Measurements from ENCODE around the gene ASCC1. TPM values are rescaled to one million over a fixed set of nuclear protein-coding genes. Genes with fewer than 3 reads are reported as not detected.
A peak's percentile ranks its signal among the peaks of the same experiment; 100 is the strongest.

ASCC1 gene
- total and polyA plus RNA-seq, 2 of the 4 experiments (the other 2 are of a cell fraction), result 15.9 to 21.0 TPM

DNA sequence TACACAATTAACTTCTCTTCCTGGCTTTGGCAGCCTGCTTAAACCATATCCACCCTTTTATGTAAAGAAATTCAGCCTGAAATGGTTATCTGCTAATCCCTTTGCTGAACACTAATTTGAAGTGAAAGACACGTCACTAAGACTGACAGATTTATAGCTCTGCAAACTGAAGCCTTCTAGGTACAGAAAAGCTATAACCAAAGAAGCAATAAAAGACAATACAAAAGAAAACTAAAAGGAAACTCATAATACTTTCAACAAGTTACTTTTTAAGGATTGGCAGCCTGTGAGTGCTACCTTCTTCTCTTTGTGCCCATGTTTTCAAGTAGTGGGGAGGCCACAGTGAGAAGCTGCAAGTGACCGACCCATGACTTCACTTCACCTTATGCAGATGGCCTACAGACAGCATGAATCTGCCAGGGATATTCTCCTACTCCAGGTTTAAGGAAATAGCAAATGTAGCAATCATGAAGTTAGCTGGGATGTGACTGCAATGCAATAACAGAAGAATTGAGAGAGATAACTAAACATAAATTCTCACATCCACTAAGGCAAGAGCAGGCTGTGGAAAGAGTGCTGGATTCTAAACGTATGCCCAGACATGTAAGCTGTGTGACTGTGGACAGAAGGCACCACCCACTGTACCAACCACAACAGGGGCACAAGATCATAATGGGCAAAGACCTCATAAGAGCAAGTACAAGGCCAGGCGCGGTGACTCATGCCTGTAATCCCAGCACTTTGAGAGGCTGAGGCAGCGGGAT, 117.1 kb downstream of the ASCC1 start:
- no peaks in the 10 kb centered on the region for H3K9me3 ChIP-seq (ENCODE audit: control insufficient read depth, insufficient read depth, low read length)
- peaks cover 11% of the 10 kb centered on the region for H3K4me1 ChIP-seq (ENCODE audit: control insufficient read depth, insufficient read depth, low read length)
- no peak overlapping the region for H3K4ac ChIP-seq (ENCODE audit: low read depth, low read length)
- no peak overlapping the region for H4K5ac ChIP-seq (ENCODE audit: low read depth, low read length)
- peaks cover 10% of the 10 kb centered on the region; the same call in 1 of the 2 replicates for H4K20me1 ChIP-seq (ENCODE audit: insufficient read depth, low read length)
- peak overlapping the region; percentile 27; the same call in 1 of the 2 replicates for H2BK20ac ChIP-seq (ENCODE audit: low read depth, low read length)
- H2AK9ac ChIP-seq (replicated peaks; ENCODE audit: low read depth, low read length, poor library complexity), result no peak overlapping the region
- H3K23ac ChIP-seq (ENCODE audit: low read depth, low read length), result no peak overlapping the region
- ChIA-PET POLR2A (ENCODE audit: unreplicated experiment) (no interaction called here), CTCF (interaction anchor here (1.2 kb wide), 1 partner anchor 50 kb away, joined by 3 read pairs; no protein-coding TSS in a partner anchor)
- H3K18ac ChIP-seq (ENCODE audit: low read depth, low read length), result no peak overlapping the region
- H2AK5ac ChIP-seq (ENCODE audit: low read depth, low read length), result peak overlapping the region; percentile 66
- ATAC-seq (ENCODE audit: low read depth) (no peak), DNase-seq (peak; percentile 7)
- H2AFZ ChIP-seq (replicated peaks; ENCODE audit: low read length, poor library complexity), result no peak overlapping the region
- no peak overlapping the region for H3K4me2 ChIP-seq (ENCODE audit: low read depth, low read length)
- H2BK15ac ChIP-seq (ENCODE audit: low read depth, low read length), result no peak overlapping the region
- H4K91ac ChIP-seq (ENCODE audit: insufficient read depth, low read depth, low read length), result no peak overlapping the region
- WGBS, 2 experiments (ENCODE audit: extremely low coverage in 2 of 2, insufficient read length in 1 of 2), result 94% methylated on average over 3 of the region's 6 CpGs; no CpG with 5 or more reads in 1 of the 2 experiments
- BruUV-seq (replicated peaks), result no TSS peak
- H3K56ac ChIP-seq (ENCODE audit: extremely low read depth, insufficient read depth, low read length), result no peak overlapping the region
- H2BK120ac ChIP-seq (ENCODE audit: low read depth, low read length), result no peak overlapping the region
- no peak overlapping the region for H3K9ac ChIP-seq (ENCODE audit: low read depth, low read length)
- intact Hi-C loops (cut with micrococcal nuclease) (no loop called here), in situ Hi-C loops (cut with MboI; ENCODE audit: low sequenced_read_pairs) (no loop called here), dilution Hi-C loops (cut with HindIII; ENCODE audit: low sequenced_read_pairs, unreplicated experiment) (no loop called here)
- H3K14ac ChIP-seq (replicated peaks; ENCODE audit: low read depth, low read length), result no peak overlapping the region; the same call in 1 of the 2 replicates
- H3K79me1 ChIP-seq (ENCODE audit: low read depth in 1 of 2, low read length in 2 of 2), result no peaks in the 10 kb centered on the region
- TF ChIP-seq USF2 (IDR thresholded peaks at IDR 0.05; ENCODE audit: low read depth, low read length) (no peak), MAFK (IDR thresholded peaks at IDR 0.05; ENCODE audit: low read depth, low read length) (no peak), RCOR1 (IDR thresholded peaks at IDR 0.05; ENCODE audit: insufficient replicate concordance, low read length) (no peak), BHLHE40 (IDR thresholded peaks at IDR 0.05; ENCODE audit: low read depth, low read length) (no peak), POLR2A (IDR thresholded peaks at IDR 0.05; ENCODE audit: low read depth, low read length) (no peak), CHD1 (IDR thresholded peaks at IDR 0.05; ENCODE audit: low read depth, low read length) (no peak), RFX5 (IDR thresholded peaks at IDR 0.05; ENCODE audit: low read depth, low read length) (no peak), SMC3 (IDR thresholded peaks at IDR 0.05; ENCODE audit: low read depth, low read length) (no peak), CTCF (conservative IDR thresholded peaks at IDR 0.05; ENCODE audit: low read depth, low read length) (no peak), MAZ (IDR thresholded peaks at IDR 0.05; ENCODE audit: borderline replicate concordance, low read depth, low read length) (no peak)
- TF ChIP-seq, protein P1, sequence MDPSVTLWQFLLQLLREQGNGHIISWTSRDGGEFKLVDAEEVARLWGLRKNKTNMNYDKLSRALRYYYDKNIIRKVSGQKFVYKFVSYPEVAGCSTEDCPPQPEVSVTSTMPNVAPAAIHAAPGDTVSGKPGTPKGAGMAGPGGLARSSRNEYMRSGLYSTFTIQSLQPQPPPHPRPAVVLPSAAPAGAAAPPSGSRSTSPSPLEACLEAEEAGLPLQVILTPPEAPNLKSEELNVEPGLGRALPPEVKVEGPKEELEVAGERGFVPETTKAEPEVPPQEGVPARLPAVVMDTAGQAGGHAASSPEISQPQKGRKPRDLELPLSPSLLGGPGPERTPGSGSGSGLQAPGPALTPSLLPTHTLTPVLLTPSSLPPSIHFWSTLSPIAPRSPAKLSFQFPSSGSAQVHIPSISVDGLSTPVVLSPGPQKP (IDR thresholded peaks at IDR 0.05; ENCODE audit: borderline replicate concordance, low read depth, low read length), result no peak
- no peak overlapping the region for H4K8ac ChIP-seq (ENCODE audit: low read depth in 2 of 2, low read length in 2 of 2)
- no peak overlapping the region for H3K27ac ChIP-seq (ENCODE audit: insufficient read depth, low read length)
- no peak overlapping the region for H2BK5ac ChIP-seq (ENCODE audit: low read depth, low read length, poor library complexity, severe bottlenecking)
- H3K27me3 ChIP-seq (ENCODE audit: control insufficient read depth, insufficient read depth, low read length), result no peaks in the 10 kb centered on the region
- H3K36me3 ChIP-seq (ENCODE audit: control insufficient read depth, insufficient read depth, low read length), result peaks cover 4% of the 10 kb centered on the region; the same call in 1 of the 2 replicates
- H3K4me3 ChIP-seq (ENCODE audit: insufficient read depth, low read depth, low read length), result no peak overlapping the region
- peaks cover 3% of the 10 kb centered on the region; the same call in 1 of the 2 replicates for H3K9me1 ChIP-seq (ENCODE audit: insufficient read depth, low read length)

Data from IMR-90 (cell line).